Central memory CD8-positive, alpha-beta T cell (primary cell): Measurements from ENCODE around the gene CBX7.
A peak's percentile ranks its signal among the peaks of the same experiment; 100 is the strongest.
"Not testable (repeated sequence)": the region's sequence is repeated elsewhere in the genome, so short reads cannot be mapped to it uniquely, and the experiment has no call there.

Experiments used
- ATAC-seq: fragments of 150-1000 bp; cut with Tn5 transposase; replicated peaks from 2 replicates; pipeline ENCODE4 v1.10.0; 2022; ENCODE audit warnings: mild to moderate bottlenecking, moderate FRiP score, moderate number of reproducible peaks; ENCODE audit not compliant: poor library complexity, severe bottlenecking; ENCODE audit errors: extremely low read depth
- DNase-seq, 2 donors: peaks; one replicate each; pipeline ENCODE4 v3.0.0; 2021; ENCODE audit warnings: low spot score in 2 of 2
- H3K27ac Mint-ChIP-seq: one replicate; pipeline ENCODE4 v1.8.0; 2022; ENCODE audit warnings: low read depth, mild to moderate bottlenecking, moderate library complexity, mixed read lengths
- H3K27me3 Mint-ChIP-seq: one replicate; pipeline ENCODE4 v1.8.0; 2022; ENCODE audit warnings: mixed read lengths
- H3K36me3 Mint-ChIP-seq: one replicate; pipeline ENCODE4 v1.8.0; 2022; ENCODE audit warnings: mild to moderate bottlenecking, moderate library complexity, mixed read lengths; ENCODE audit not compliant: insufficient read depth
- H3K4me1 Mint-ChIP-seq: one replicate; pipeline ENCODE4 v1.8.0; 2022; ENCODE audit warnings: mixed read lengths
- H3K4me3 Mint-ChIP-seq: one replicate; pipeline ENCODE4 v1.8.0; 2022; ENCODE audit warnings: mild to moderate bottlenecking, moderate library complexity, mixed read lengths
- H3K9me3 Mint-ChIP-seq: one replicate; pipeline ENCODE4 v1.8.0; 2022; ENCODE audit warnings: mixed read lengths

The CBX7 gene

DNA sequence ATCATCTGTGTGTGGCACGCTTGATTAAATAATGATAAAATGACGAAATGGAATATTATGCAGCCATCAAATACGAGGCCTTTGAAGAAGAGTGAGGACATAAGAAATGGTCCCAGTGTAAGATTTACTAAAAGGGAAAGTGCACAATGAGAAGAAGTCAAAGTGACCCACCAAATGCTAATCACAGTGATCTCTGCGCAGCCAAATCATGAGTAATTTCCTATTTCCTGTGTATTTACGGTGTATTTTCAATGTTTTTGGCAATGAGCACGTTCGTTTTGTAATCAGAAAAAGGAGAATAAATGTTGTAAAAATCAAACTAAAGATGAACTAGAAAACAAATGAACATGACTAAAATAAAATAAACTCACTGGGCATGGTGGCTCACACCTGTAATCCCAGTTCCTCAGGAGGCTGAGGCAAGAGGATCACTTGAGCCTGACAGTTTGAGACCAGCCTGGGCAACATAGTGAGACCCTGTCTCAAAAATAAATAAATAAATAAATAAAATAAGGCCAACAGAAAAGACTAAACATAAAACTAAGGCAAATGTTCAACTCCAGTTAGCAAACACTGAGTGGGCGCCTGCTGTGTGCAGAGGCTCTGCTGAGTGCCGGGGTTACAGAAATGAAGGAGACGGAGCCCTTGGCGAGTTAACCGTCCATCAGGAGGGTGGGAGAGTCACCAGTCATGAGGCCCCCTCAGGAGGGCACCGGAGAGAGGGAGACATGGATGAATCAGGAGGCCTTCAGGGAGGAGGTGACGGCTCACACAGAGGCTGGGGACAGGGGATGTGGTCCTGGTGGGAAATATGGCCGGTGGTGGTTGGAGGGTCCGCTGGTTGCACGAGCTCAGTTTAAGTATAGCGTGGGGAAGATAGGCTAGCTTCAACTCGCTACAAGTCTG is 26.0 kb upstream of the CBX7 start:
- peak overlapping the region; percentile 77 for H3K27ac Mint-ChIP-seq
- ATAC-seq (no peak), DNase-seq (no peak)
- H3K4me3 Mint-ChIP-seq, result peak overlapping the region; percentile 47
- H3K27me3 Mint-ChIP-seq, result no peaks in the 10 kb centered on the region
- no peaks in the 10 kb centered on the region for H3K9me3 Mint-ChIP-seq
- H3K36me3 Mint-ChIP-seq, result peaks cover 17% of the 10 kb centered on the region
- H3K4me1 Mint-ChIP-seq, result peaks cover 68% of the 10 kb centered on the region

DNA sequence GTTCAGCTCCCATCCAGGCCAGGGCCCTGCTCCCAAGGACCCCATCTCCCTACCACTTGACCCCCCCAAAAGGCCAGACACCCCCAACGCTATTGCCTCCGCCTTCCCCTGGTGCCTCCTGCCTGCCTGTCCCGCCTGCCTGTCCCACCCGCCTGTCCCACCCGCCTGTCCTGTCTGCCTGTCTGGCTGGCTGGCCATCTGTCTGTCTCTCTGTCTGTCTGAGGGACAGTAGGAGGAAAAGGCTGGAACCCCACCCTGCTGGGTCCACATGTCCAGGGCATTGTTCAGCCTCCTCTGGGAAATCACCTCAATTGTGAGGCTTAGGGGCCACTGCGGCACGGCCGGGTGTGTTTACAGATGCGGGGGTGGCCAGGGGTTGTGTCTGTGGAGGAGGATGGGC is 25.3 kb upstream of the CBX7 start:
- Mint-ChIP-seq H3K27ac (peak overlapping the region; percentile 77), H3K27me3 (no peaks in the 10 kb centered on the region), H3K4me3 (peak overlapping the region; percentile 47), H3K9me3 (no peaks in the 10 kb centered on the region), H3K36me3 (peaks cover 17% of the 10 kb centered on the region), H3K4me1 (peaks cover 74% of the 10 kb centered on the region)
- DNase-seq, result no peak
- ATAC-seq, result no peak

DNA sequence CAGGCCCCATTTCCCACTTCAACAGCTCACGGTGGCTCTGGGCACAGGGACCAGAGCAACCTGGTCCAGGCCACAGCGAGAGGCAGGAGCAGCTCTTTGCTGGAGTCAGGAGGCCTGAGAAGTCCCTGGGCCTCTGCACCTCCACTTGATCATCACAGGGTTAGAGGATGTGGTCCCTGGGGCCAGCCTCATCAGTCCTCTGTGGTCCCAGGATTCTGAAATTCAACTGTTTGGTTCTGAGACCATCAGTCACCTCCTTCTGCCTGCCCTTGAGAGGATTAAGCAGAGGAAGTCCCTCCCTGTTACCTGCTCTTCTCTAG is 24.9 kb upstream of the CBX7 start:
- DNase-seq (no peak), ATAC-seq (no peak)
- Mint-ChIP-seq H3K4me1 (peaks cover 72% of the 10 kb centered on the region), H3K36me3 (peaks cover 17% of the 10 kb centered on the region), H3K27ac (peak overlapping the region; percentile 77), H3K9me3 (no peaks in the 10 kb centered on the region), H3K27me3 (no peaks in the 10 kb centered on the region), H3K4me3 (peak overlapping the region; percentile 47)

DNA sequence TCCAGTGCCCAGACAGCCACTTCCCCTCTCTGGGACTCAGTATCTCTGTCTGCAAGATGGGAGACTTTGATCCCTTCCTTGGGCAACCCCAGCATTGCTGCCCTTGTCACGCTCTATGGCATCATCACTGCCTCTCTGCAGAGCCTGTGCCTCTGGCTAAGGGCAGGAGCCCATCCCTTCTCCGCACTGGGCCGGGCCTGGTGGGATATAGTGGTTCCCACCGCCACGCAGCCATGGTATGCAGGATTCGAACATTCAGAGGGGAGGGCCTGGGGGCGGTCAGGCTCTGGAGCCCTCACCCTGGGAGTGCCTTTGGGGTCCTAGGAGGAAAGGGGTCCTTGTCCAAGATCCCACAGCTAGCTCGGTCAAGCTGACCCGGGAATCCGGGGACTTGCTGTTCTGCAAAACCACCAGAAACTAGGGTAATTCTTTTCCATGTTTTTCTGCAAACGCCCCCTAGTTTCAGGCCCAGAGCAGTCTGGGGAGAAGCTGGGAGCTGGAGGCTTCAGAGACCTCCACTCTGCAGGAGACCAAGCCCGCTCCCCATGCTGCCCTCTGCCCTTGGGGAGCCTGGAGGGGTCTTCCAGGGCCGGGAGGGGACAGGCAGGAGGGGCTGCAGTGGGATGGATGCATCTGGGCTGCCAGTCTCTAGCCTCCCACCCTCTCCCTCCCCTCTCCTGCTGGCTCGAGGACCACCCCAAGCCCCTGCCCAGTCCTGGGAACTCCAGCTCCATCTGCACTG is 24.4 kb upstream of the CBX7 start:
- peak overlapping the region; percentile 77 for H3K27ac Mint-ChIP-seq
- H3K4me1 Mint-ChIP-seq, result peaks cover 71% of the 10 kb centered on the region
- ATAC-seq (no peak), DNase-seq (no peak)
- H3K9me3 Mint-ChIP-seq, result no peaks in the 10 kb centered on the region
- H3K27me3 Mint-ChIP-seq, result no peaks in the 10 kb centered on the region
- peaks cover 19% of the 10 kb centered on the region for H3K36me3 Mint-ChIP-seq
- no peak overlapping the region for H3K4me3 Mint-ChIP-seq

DNA sequence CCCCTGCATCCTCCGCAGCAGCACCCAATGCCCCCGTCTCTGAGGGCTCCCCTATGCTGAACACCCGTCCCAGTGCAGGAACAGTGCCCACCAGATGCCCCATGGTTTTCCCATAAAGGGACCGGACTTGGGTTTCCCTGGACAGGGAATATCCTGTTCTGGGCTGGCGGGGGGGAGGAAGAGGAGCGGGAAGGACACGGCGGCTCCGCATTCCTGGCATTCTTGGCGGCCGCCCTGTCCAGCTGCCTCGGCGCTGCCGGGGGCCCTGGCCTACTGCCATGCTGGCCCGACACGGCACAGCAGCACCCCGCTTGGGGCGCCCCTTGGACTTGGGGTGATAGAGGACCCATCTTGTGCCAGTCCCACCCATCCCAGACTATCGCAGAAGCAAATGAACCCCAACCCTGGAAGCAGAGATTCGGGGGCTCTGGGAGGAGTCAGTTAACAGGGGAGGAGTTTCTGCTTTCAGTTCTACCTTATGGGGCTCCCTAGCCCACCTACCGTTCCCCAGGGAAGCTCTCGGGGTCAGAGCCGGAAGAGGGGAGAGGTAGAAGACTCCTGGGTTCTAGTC is 23.7 kb upstream of the CBX7 start:
- no peaks in the 10 kb centered on the region for H3K9me3 Mint-ChIP-seq
- no peaks in the 10 kb centered on the region for H3K27me3 Mint-ChIP-seq
- H3K27ac Mint-ChIP-seq, result peak overlapping the region; percentile 77
- no peak for DNase-seq
- H3K36me3 Mint-ChIP-seq, result peaks cover 23% of the 10 kb centered on the region
- no peak overlapping the region for H3K4me3 Mint-ChIP-seq
- no peak for ATAC-seq
- peaks cover 75% of the 10 kb centered on the region for H3K4me1 Mint-ChIP-seq

DNA sequence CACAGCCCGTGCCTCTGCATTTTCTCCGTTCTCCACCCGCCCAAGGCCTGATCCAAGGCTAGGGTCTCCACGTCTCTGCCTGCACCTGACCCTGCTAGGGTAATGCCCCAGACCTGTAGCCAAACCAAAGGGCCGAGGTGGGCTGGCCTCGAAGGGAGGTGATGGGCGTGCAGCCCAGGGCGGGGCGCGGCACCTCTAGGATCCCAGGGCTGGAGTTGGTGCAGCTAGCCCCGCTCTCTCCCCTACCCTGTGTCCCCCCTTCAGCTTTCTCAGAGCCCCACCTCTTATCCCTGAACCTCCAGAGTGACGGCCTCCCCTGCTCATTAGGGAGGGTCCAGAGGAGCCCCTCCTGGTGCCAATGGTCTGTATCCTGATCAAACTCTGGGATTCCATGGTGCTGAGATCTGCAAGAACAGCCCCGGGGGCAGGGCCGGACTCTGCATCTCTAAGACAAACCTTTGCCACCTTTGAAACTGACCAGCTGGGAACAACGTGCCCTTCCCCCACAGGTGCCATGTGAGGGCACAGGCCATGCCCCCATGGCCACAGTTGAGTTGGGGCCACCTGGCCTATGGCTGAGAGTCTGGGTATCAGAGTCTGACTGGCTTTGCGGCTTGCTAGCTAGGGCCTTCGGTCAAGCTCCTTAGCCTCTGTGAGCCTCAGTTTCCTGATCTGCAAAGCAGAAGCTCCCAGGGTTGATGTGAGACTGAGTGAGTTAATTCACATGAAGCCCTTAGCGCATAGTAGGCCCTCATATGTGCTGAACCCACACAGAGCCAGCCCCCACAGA is 23.1 kb upstream of the CBX7 start:
- ATAC-seq (no peak), DNase-seq (no peak)
- peaks cover 74% of the 10 kb centered on the region for H3K4me1 Mint-ChIP-seq
- H3K9me3 Mint-ChIP-seq, result no peaks in the 10 kb centered on the region
- peak overlapping the region; percentile 75 for H3K4me3 Mint-ChIP-seq
- peak overlapping the region; percentile 97 for H3K27ac Mint-ChIP-seq
- H3K36me3 Mint-ChIP-seq, result peaks cover 23% of the 10 kb centered on the region
- no peaks in the 10 kb centered on the region for H3K27me3 Mint-ChIP-seq

DNA sequence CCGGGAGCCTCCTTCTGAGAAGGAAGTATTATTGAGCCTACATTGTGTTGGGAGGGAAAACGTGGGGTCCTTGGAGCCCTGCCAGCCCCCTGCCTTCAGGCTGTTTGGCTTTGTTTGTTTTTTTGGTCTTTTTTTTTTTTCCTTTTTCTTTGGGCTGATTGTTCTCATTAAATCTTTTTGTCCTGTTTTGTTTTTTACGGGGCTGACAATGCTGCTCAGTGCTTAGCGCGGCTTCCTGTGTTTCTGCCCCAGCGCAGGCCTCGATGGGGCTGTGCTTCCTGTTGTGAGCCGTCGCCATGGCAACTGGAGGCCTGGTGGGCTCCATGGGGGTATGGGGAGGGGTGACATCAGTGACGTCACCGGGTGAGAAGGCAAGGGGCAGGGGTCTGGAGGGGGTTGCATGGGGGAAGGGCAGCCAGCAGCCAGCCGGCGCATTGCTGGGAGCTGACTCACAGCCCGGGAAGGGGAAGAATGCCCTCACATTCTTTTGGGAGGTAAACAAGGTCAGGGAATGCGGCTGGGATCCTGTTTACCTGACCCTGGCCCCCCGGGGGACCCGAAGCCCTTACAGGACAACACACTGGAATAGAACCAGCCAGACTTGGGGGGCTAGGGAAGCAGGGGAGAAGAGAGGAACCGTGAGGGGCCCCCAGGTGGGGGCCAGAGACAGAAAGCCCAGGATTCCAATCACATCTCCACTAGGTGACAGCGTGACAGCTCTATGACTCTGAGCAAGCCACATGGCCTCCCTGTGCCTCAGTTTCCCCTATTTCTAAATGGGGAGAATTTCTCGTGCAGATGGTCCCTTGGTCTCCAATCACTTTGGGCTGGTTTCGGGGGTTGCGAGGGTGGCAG is 22.2 kb upstream of the CBX7 start:
- H3K27ac Mint-ChIP-seq, result peak overlapping the region; percentile 97
- peak; percentile 71 for ATAC-seq
- H3K36me3 Mint-ChIP-seq, result peaks cover 24% of the 10 kb centered on the region
- no peaks in the 10 kb centered on the region for H3K9me3 Mint-ChIP-seq
- peaks cover 74% of the 10 kb centered on the region for H3K4me1 Mint-ChIP-seq
- H3K27me3 Mint-ChIP-seq, result peaks cover 5% of the 10 kb centered on the region
- peak overlapping the region; percentile 75 for H3K4me3 Mint-ChIP-seq
- DNase-seq, result peak; percentile 64 to 81

DNA sequence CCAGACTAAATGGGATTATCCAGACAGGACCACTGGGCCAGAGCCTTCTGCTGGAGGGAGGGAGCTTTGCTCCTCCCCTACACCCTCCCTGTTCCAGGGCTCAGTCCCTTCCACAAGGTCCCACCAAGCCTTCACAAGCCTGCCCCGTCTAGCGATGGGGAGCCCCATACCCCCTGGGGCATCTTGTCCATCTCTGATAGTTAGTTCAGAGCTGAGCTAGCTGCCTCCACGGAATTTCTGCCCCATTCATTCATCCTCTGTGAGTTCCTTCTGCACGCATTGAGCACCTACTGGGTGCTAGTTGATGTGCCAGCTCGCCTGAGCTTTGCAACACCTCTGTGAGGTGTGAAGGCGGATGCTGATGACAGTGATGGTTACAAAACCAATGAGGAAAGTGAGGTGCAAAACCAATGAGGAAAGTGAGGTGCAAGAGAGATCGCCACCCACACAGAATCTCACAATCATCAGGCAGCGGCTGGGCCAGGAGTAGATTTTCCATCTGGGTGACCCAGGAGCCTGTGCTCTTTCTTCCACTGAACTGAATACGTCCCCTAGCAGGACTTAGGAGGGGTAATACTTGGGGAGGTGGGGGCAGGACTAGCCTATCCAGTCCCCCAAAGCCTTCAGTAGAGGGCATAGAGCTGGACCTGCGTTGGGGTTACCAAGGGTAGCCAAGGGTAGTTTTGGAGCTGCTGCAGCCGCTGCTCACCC is 21.5 kb upstream of the CBX7 start:
- peak overlapping the region; percentile 97 for H3K27ac Mint-ChIP-seq
- H3K9me3 Mint-ChIP-seq, result no peaks in the 10 kb centered on the region
- peak; percentile 45 to 79 for DNase-seq
- H3K36me3 Mint-ChIP-seq, result peaks cover 24% of the 10 kb centered on the region
- peak overlapping the region; percentile 75 for H3K4me3 Mint-ChIP-seq
- H3K27me3 Mint-ChIP-seq, result peaks cover 11% of the 10 kb centered on the region
- H3K4me1 Mint-ChIP-seq, result peaks cover 66% of the 10 kb centered on the region
- ATAC-seq, result peak; percentile 81

DNA sequence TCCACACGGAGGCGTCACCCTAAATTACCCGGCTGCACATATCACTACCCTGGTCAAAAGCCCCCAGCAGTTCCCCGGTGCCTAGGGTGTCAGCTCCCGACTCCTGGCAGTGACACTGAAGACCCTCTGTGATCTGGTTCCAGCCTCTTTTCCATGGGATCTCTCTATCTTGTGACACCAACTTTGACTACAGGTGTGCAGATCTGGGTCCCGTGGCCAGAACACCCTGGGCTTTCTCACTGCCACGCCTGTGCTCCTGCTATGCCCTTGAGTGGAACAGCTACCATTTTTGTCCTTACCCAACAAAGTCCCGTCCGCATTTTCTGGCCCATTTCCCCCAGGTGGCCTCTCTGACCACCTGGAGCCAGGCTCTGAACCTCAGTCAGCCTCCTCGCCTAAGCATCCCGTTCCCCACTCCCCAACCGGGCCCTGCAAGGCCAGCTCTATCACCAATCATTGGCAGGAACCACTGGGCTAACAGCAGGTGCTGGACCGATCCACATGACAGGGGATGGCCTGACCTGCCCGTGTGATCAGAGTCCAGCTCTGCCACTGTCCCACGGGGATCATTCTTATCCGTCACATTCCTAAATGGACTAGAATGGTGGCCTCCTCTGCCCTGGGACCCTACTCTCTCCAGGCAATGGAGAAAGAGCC is 20.7 kb upstream of the CBX7 start:
- peaks cover 58% of the 10 kb centered on the region for H3K4me1 Mint-ChIP-seq
- H3K4me3 Mint-ChIP-seq, result peak overlapping the region; percentile 75
- H3K27ac Mint-ChIP-seq, result peak overlapping the region; percentile 97

DNA sequence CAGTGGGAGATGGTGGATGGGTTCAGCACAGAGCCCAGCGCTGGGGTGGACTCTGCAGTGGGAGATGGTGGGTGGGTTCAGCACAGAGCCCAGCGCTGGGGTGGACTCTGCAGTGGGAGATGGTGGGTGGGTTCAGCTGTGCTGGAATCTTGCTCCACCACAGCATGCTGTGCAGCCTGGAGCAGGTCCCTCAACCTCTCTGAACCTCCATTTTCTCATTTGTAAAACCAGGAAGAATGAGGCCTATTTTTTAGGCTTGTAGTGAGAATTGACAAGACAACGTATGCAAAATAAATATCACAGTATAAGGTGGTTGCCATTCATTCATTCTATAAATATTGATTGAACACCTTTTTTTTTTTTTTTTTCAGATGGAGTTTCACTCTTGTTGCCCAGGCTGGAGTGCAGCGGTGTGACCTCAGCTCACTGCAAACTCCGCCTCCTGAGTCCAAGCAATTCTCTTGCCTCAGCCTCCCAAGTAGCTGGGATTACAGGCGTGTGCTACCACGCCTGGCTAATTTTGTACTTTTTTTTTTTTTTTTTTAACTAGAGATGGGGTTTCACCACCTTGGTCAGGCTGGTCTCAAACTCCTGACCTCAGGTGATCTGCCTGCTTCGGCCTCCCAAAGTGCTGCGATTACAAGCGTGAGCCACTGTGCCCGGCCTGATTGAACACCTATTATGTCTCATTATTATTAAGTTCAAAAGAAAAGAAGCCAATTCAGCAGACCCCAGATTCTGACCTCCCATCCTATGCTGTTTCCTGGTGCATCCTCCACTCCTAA is 20.0 kb upstream of the CBX7 start:
- Mint-ChIP-seq H3K4me3 (peak overlapping the region; percentile 75), H3K4me1 (peaks cover 51% of the 10 kb centered on the region), H3K27ac (peak overlapping the region; percentile 97), H3K36me3 (peaks cover 24% of the 10 kb centered on the region), H3K27me3 (peaks cover 11% of the 10 kb centered on the region)
- DNase-seq, ATAC-seq, H3K9me3 Mint-ChIP-seq: not testable (repeated sequence)

More for the DNA sequence above, 20.7 kb upstream of the CBX7 start:
- no peak for DNase-seq
- ATAC-seq, result no peak
- Mint-ChIP-seq H3K27me3 (peaks cover 11% of the 10 kb centered on the region), H3K9me3 (no peaks in the 10 kb centered on the region), H3K36me3 (peaks cover 24% of the 10 kb centered on the region)
